ENCODE measurements around the gene CASP3.
"Not testable (repeated sequence)": the region's sequence is repeated elsewhere in the genome, so short reads cannot be mapped to it uniquely, and the experiment has no call there.

Gene CASP3

GRCh38 chr4:184635381-184635780 lies 13.9 kb downstream of the CASP3 start:
- peaks cover 26% of the 10 kb centered on the region; the same call in 1 of the 2 replicates for H4K20me1 ChIP-seq (ENCODE audit: insufficient read depth, low read length)
- H3K36me3 ChIP-seq (ENCODE audit: insufficient read depth, low read length) = peaks cover 87% of the 10 kb centered on the region
- no peaks in the 10 kb centered on the region for H3K9me3 ChIP-seq (ENCODE audit: insufficient read depth, low read length, severe bottlenecking)
- no peaks in the 10 kb centered on the region for H3K27me3 ChIP-seq (ENCODE audit: insufficient read depth, low read length, poor library complexity)
- H3K27ac ChIP-seq (ENCODE audit: low read length) = no peak overlapping the region
- TF ChIP-seq EZH2 (IDR thresholded peaks at IDR 0.05; ENCODE audit: borderline replicate concordance, low read depth, low read length, severe bottlenecking) (no peak), CTCF (IDR thresholded peaks at IDR 0.05; ENCODE audit: borderline replicate concordance, extremely low read depth, low read length, poor library complexity, severe bottlenecking) (no peak)
- no peak for DNase-seq
- H3K4me2 ChIP-seq (ENCODE audit: insufficient read depth, low read length) = no peak overlapping the region
- H2AFZ ChIP-seq (ENCODE audit: low read depth, low read length) = no peak overlapping the region
- H3K4me1 ChIP-seq (ENCODE audit: insufficient read depth, low read length) = no peaks in the 10 kb centered on the region
- H3K4me3 ChIP-seq (ENCODE audit: low read depth in 1 of 2, low read length in 2 of 2) = no peak overlapping the region
- peaks cover 38% of the 10 kb centered on the region for H3K79me2 ChIP-seq (ENCODE audit: insufficient read depth, low read length)
- no peak overlapping the region for H3K9ac ChIP-seq (ENCODE audit: low read depth, low read length)
- no peak for ATAC-seq (ENCODE audit: insufficient read depth, low read depth)

GRCh38 chr4:184632842-184633241 lies 16.4 kb downstream of the CASP3 start:
- H3K4me1 ChIP-seq (ENCODE audit: insufficient read depth, low read length) = no peaks in the 10 kb centered on the region
- H3K9me3 ChIP-seq (ENCODE audit: insufficient read depth, low read length, severe bottlenecking) = no peaks in the 10 kb centered on the region
- DNase-seq = no peak
- no peak overlapping the region for H3K4me3 ChIP-seq (ENCODE audit: low read depth in 1 of 2, low read length in 2 of 2)
- TF ChIP-seq EZH2 (IDR thresholded peaks at IDR 0.05; ENCODE audit: borderline replicate concordance, low read depth, low read length, severe bottlenecking) = no peak
- TF ChIP-seq CTCF (IDR thresholded peaks at IDR 0.05; ENCODE audit: borderline replicate concordance, extremely low read depth, low read length, poor library complexity, severe bottlenecking) = no peak
- H3K79me2 ChIP-seq (ENCODE audit: insufficient read depth, low read length) = peaks cover 12% of the 10 kb centered on the region
- H4K20me1 ChIP-seq (ENCODE audit: insufficient read depth, low read length) = peaks cover 9% of the 10 kb centered on the region; the same call in 1 of the 2 replicates
- H3K27ac ChIP-seq (ENCODE audit: low read length) = no peak overlapping the region
- H2AFZ ChIP-seq (ENCODE audit: low read depth, low read length) = no peak overlapping the region
- no peak overlapping the region for H3K4me2 ChIP-seq (ENCODE audit: insufficient read depth, low read length)
- no peak overlapping the region for H3K9ac ChIP-seq (ENCODE audit: low read depth, low read length)
- H3K27me3 ChIP-seq (ENCODE audit: insufficient read depth, low read length, poor library complexity) = no peaks in the 10 kb centered on the region
- peaks cover 95% of the 10 kb centered on the region for H3K36me3 ChIP-seq (ENCODE audit: insufficient read depth, low read length)
- ATAC-seq (ENCODE audit: insufficient read depth, low read depth) = no peak

- no peak overlapping the region for H3K27ac ChIP-seq (ENCODE audit: low read length)
These were observed 21.1 kb downstream of the CASP3 start for GRCh38 chr4:184628103-184628502.

GRCh38 chr4:184625783-184626596 lies 23.3 kb downstream of the CASP3 start:
- not testable (repeated sequence) for H2AFZ ChIP-seq (ENCODE audit: low read depth, low read length); ATAC-seq (ENCODE audit: insufficient read depth, low read depth); H3K4me1 ChIP-seq (ENCODE audit: insufficient read depth, low read length); H3K79me2 ChIP-seq (ENCODE audit: insufficient read depth, low read length); H3K9me3 ChIP-seq (ENCODE audit: insufficient read depth, low read length, severe bottlenecking); H3K4me3 ChIP-seq (ENCODE audit: low read depth in 1 of 2, low read length in 2 of 2); H3K9ac ChIP-seq (ENCODE audit: low read depth, low read length); H4K20me1 ChIP-seq (ENCODE audit: insufficient read depth, low read length); H3K4me2 ChIP-seq (ENCODE audit: insufficient read depth, low read length); H3K27ac ChIP-seq (ENCODE audit: low read length); H3K27me3 ChIP-seq (ENCODE audit: insufficient read depth, low read length, poor library complexity); DNase-seq
- peaks cover 48% of the 10 kb centered on the region for H3K36me3 ChIP-seq (ENCODE audit: insufficient read depth, low read length)

More at GRCh38 chr4:184628103-184628502, 21.1 kb downstream of the CASP3 start:
- TF ChIP-seq EZH2 (IDR thresholded peaks at IDR 0.05; ENCODE audit: borderline replicate concordance, low read depth, low read length, severe bottlenecking) (no peak), CTCF (IDR thresholded peaks at IDR 0.05; ENCODE audit: borderline replicate concordance, extremely low read depth, low read length, poor library complexity, severe bottlenecking) (no peak)
- no peak overlapping the region for H3K4me3 ChIP-seq (ENCODE audit: low read depth in 1 of 2, low read length in 2 of 2)
- H3K27me3 ChIP-seq (ENCODE audit: insufficient read depth, low read length, poor library complexity) = no peaks in the 10 kb centered on the region
- no peak overlapping the region for H2AFZ ChIP-seq (ENCODE audit: low read depth, low read length)
- no peak overlapping the region for H3K4me2 ChIP-seq (ENCODE audit: insufficient read depth, low read length)
- no peaks in the 10 kb centered on the region for H4K20me1 ChIP-seq (ENCODE audit: insufficient read depth, low read length)
- H3K79me2 ChIP-seq (ENCODE audit: insufficient read depth, low read length) = no peaks in the 10 kb centered on the region
- no peak for DNase-seq
- no peaks in the 10 kb centered on the region for H3K4me1 ChIP-seq (ENCODE audit: insufficient read depth, low read length)
- peaks cover 66% of the 10 kb centered on the region for H3K36me3 ChIP-seq (ENCODE audit: insufficient read depth, low read length)
- no peak overlapping the region for H3K9ac ChIP-seq (ENCODE audit: low read depth, low read length)
- no peaks in the 10 kb centered on the region for H3K9me3 ChIP-seq (ENCODE audit: insufficient read depth, low read length, severe bottlenecking)
- no peak for ATAC-seq (ENCODE audit: insufficient read depth, low read depth)
